H1 (cell line): Measurements from ENCODE around the gene SLC24A1. TPM values are rescaled to one million over a fixed set of nuclear protein-coding genes. Genes with fewer than 3 reads are reported as not detected.

Experiments used
- CHD7 ChIP-seq: fragments of 300-600 bp; sonication (generic); IDR thresholded peaks from 2 replicates; pipeline ENCODE4 v1.7.1; 2012; ENCODE audit warnings: low read length, moderate library complexity, mild to moderate bottlenecking, inconsistent platforms; ENCODE audit not compliant: insufficient replicate concordance
- RBBP5 ChIP-seq: IDR thresholded peaks from 2 replicates; pipeline ENCODE4 v1.7.1; 2012; ENCODE audit warnings: low read depth, mild to moderate bottlenecking, inconsistent platforms, low read length, moderate library complexity, borderline replicate concordance
- SP2 ChIP-seq: IDR thresholded peaks from 2 replicates; pipeline ENCODE4 v1.6.1; 2012; ENCODE audit warnings: mild to moderate bottlenecking, low read length, inconsistent platforms
- SRF ChIP-seq: IDR thresholded peaks from 2 replicates; pipeline ENCODE4 v1.6.1; 2011; ENCODE audit warnings: mild to moderate bottlenecking, low read depth, low read length, moderate library complexity
- polyA plus RNA-seq, 7 experiments: library from polyadenylated mRNA; depleted of rRNA in 3 of 7; stranded (reverse) in 5 of 7; unstranded in 2 of 7; fragments of >200 nt in 5 of 7; fragments of 200-250 nt in 2 of 7; gene quantifications; 1 replicate in 5 of 7; 2 replicates in 1 of 7; 4 replicates in 1 of 7; pipeline versions ENCODE4 v1.2.1 to v1.2.3, GENCODE V29; 2011 to 2013; ENCODE audit warnings: missing spikeins in 2 of 7, mixed read lengths in 2 of 7
- total RNA-seq: library from RNA; stranded (reverse); fragmentation: NEBNext Ultra II Directional; extraction: Animal tissue kit (Norgen Biotek cat#: 25700); gene quantifications from 2 replicates; pipeline ENCODE4 v1.2.1, GENCODE V29; 2021

Gene SLC24A1
- total and polyA plus RNA-seq, 2 of the 8 experiments (the other 6 are each of a cell fraction or from before 2014, with no cell fraction given): 4.9 to 6.6 TPM

- TF ChIP-seq CHD7 (no peak), SP2 (no peak), SRF (no peak), RBBP5 (no peak)
Measured at GRCh38 chr15:65655026-65655425, 33.3 kb downstream of the SLC24A1 start (continued).
